Upper lobe of right lung (tissue), 1 donor: ENCODE data around the gene NELL1. TPM values are rescaled to one million over a fixed set of nuclear protein-coding genes. Genes with fewer than 3 reads are reported as not detected.

Experiments
- ATAC-seq: fragments of 200-7000 bp; cut with Tn5 transposase; one replicate; pipeline ENCODE4 v1.9.1; 2020; ENCODE audit warnings: mild to moderate bottlenecking, moderate library complexity
- DNase-seq: peaks from one replicate; pipeline ENCODE4 v3.0.0-alpha.2; 2020
- H3K27ac ChIP-seq: fragments of 200-600 bp; one replicate; pipeline ENCODE4 v1.8.0; 2022
- H3K27me3 ChIP-seq: fragments of 200-600 bp; one replicate; pipeline ENCODE4 v1.8.0; 2022; ENCODE audit warnings: mild to moderate bottlenecking
- H3K36me3 ChIP-seq: fragments of 200-600 bp; one replicate; pipeline ENCODE4 v1.8.0; 2022
- H3K4me1 ChIP-seq: fragments of 200-600 bp; one replicate; pipeline ENCODE4 v1.8.0; 2022
- H3K4me3 ChIP-seq: fragments of 200-600 bp; one replicate; pipeline ENCODE4 v1.8.0; 2022; ENCODE audit warnings: mild to moderate bottlenecking
- H3K9me3 ChIP-seq: fragments of 200-600 bp; one replicate; pipeline ENCODE4 v1.8.0; 2022
- intact Hi-C: fragments of 100-400 bp; cut with DNase I; formaldehyde crosslinking; loops from one replicate; pipeline ENCODE4 v1.11.0; 2022
- total RNA-seq: library from RNA; stranded (reverse); fragmentation: NEBNext Ultra II Directional; extraction: Animal tissue kit (Norgen Biotek cat#: 25700); gene quantifications from one replicate; pipeline ENCODE4 v1.2.1, GENCODE V29; 2021
- TF ChIP-seq, protein P1 (sequence below): fragments of 200-600 bp; IDR thresholded peaks from one replicate; pipeline ENCODE4 v1.8.0; 2022; ENCODE audit warnings: antibody characterized with exemption
- donor health status: DM: no; HTN: yes; CAD: no; lungs with severe emphysema.

The NELL1 gene
- total RNA-seq, 1 donor from 2014 or later, result not detected

DNA sequence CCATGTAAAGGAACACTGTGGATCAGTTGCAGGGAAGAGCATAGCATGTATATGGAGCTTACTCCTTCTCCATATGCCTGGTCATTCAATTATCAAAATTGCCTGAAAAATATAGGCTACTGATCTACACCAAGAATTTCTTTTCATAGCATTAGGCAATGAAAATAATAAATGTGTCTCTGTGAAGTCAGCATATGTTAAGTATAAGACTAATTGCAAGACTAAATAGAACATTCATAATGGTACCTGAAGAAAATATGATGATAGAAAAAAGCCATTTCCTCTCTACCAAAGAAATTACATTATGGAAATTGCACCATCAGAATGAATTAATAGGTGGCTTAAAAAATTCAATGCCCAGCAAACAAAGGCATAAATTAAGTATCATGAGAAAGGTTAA is 584.7 kb downstream of the NELL1 start:
- no peak overlapping the region for H3K4me3 ChIP-seq
- no peak for DNase-seq
- intact Hi-C loops, result no loop called here

DNA sequence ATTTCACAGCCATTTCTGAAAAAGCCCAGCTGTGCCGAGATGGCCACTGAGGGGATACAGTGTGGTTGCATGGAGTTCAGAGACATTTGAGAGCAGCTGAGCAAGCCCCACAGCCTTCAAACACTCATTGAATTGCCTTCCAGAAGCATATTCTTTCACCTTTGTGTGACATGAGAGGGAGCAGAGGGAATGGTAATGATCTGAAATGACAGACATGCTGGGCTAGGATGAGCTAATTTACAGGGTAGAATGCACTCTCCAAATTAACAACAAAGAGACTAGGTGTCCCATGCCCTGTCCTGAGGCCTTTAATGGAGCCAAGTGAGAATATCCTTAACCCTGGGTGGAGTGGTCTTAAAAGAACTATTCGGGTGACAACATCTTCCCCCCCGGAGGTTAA is 585.4 kb downstream of the NELL1 start:
- H3K27me3 ChIP-seq, result no peaks in the 10 kb centered on the region
- H3K27ac ChIP-seq, result no peak overlapping the region
- no peaks in the 10 kb centered on the region for H3K36me3 ChIP-seq
- intact Hi-C loops, result no loop called here
- no peak overlapping the region for H3K4me3 ChIP-seq
- H3K9me3 ChIP-seq, result no peaks in the 10 kb centered on the region
- no peak for ATAC-seq
- no peaks in the 10 kb centered on the region for H3K4me1 ChIP-seq
- TF ChIP-seq, protein P1, sequence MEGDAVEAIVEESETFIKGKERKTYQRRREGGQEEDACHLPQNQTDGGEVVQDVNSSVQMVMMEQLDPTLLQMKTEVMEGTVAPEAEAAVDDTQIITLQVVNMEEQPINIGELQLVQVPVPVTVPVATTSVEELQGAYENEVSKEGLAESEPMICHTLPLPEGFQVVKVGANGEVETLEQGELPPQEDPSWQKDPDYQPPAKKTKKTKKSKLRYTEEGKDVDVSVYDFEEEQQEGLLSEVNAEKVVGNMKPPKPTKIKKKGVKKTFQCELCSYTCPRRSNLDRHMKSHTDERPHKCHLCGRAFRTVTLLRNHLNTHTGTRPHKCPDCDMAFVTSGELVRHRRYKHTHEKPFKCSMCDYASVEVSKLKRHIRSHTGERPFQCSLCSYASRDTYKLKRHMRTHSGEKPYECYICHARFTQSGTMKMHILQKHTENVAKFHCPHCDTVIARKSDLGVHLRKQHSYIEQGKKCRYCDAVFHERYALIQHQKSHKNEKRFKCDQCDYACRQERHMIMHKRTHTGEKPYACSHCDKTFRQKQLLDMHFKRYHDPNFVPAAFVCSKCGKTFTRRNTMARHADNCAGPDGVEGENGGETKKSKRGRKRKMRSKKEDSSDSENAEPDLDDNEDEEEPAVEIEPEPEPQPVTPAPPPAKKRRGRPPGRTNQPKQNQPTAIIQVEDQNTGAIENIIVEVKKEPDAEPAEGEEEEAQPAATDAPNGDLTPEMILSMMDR, result no peak
- DNase-seq, result no peak

More for the DNA sequence above, 584.7 kb downstream of the NELL1 start:
- TF ChIP-seq, protein P1, result no peak
- ATAC-seq, result no peak
- Histone ChIP-seq H3K27me3 (no peaks in the 10 kb centered on the region), H3K9me3 (no peaks in the 10 kb centered on the region), H3K27ac (no peak overlapping the region), H3K36me3 (no peaks in the 10 kb centered on the region), H3K4me1 (no peaks in the 10 kb centered on the region)

DNA sequence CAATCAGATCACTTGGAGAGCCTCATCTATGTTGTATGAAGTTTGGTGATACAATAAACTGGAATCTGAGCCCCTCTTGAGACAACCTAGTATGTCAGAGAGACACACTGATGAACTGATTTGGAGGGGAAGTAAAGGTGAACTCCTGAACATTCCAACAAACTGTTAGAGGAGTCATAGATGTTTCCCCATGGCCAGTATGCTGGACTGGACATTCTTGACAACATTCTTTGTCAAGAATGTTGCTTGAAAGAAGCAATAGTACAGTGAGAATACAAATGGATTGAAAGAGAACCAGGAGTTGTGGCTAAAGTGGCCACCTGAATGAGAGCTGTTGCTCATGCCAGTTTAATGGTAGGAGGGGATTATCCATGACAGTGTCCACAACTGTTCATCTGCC is 588.1 kb downstream of the NELL1 start:
- ATAC-seq, result no peak
- Histone ChIP-seq H3K27me3 (no peaks in the 10 kb centered on the region), H3K9me3 (no peaks in the 10 kb centered on the region), H3K27ac (no peak overlapping the region), H3K4me1 (no peaks in the 10 kb centered on the region), H3K4me3 (no peak overlapping the region), H3K36me3 (no peaks in the 10 kb centered on the region)
- intact Hi-C loops, result no loop called here
- DNase-seq, result no peak
- TF ChIP-seq, protein P1, result no peak

DNA sequence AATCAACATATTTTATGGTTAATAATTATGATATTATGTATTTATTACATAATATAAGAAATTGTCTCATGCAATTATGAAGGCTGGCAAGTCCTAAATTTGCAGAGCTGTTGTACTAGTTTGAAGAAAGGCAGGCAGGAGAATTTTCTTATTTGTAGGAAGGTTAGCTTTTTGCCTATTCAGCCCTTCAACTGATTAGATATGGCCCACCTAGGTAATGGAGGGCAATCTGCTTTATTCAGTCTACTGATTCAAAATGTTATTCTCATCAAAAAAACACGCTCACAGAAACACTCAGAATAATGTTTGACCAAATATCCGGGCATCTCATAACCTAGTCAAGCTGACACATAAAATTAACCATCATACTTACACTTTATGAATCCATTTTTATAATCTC is 589.0 kb downstream of the NELL1 start:
- ATAC-seq (no peak), DNase-seq (no peak)
- H3K36me3 ChIP-seq, result no peaks in the 10 kb centered on the region
- H3K4me1 ChIP-seq, result no peaks in the 10 kb centered on the region
- intact Hi-C loops, result no loop called here
- H3K4me3 ChIP-seq, result no peak overlapping the region
- TF ChIP-seq, protein P1, result no peak
- H3K27me3 ChIP-seq, result no peaks in the 10 kb centered on the region
- H3K9me3 ChIP-seq, result no peaks in the 10 kb centered on the region
- no peak overlapping the region for H3K27ac ChIP-seq

DNA sequence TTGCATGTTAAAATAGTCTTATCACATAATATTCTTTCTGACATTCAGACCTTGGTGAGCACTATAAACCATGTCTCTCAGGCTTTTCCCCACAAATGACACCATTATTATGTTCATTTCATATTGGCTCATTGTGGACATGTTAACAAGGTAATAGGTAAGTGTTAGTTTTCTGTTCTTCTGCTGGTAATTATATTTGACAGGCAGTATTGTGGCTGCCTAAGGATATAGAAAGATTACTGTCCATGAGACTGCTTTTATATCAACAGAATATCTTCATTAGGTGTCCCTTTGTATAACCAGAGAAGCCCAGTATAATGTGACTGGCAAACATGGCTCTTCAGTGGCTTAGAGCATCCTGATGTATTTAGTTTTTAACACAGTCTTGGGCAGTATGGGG is 590.7 kb downstream of the NELL1 start:
- DNase-seq (no peak), ATAC-seq (no peak)
- Histone ChIP-seq H3K4me1 (no peaks in the 10 kb centered on the region), H3K4me3 (no peak overlapping the region), H3K9me3 (no peaks in the 10 kb centered on the region), H3K27ac (no peak overlapping the region), H3K36me3 (no peaks in the 10 kb centered on the region), H3K27me3 (no peaks in the 10 kb centered on the region)
- TF ChIP-seq, protein P1, result no peak
- intact Hi-C loops, result no loop called here

DNA sequence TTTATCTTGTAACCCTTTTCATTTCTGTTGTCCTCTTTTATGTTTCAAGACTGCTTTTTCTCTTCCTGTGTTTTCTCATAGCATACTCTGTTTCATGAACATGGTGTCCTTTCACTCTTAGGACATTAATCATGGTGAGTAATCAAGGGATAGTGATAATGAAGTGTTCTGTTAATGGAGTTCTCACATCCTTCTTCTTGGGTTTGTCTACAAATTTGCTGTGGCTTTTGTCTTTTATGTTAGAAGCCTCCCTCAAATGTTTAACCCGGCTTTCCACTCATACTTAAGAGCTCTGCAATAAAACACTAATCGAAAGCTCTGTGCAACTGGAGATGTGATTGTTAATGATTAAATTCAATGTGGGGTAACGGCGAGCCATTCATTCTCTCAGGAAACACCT is 593.6 kb downstream of the NELL1 start:
- no peaks in the 10 kb centered on the region for H3K36me3 ChIP-seq
- H3K4me3 ChIP-seq, result no peak overlapping the region
- TF ChIP-seq, protein P1, result no peak
- no peak for ATAC-seq
- no peaks in the 10 kb centered on the region for H3K4me1 ChIP-seq
- intact Hi-C loops, result no loop called here
- H3K27ac ChIP-seq, result no peak overlapping the region
- DNase-seq, result no peak
- H3K9me3 ChIP-seq, result no peaks in the 10 kb centered on the region
- H3K27me3 ChIP-seq, result no peaks in the 10 kb centered on the region
